Stimulated activated CD4-positive, alpha-beta T cell treated with anti-CD3 and anti-CD28 coated beads, Interleukin-15, amount 100 ng/mL, for 1 hour (primary cell): ENCODE data around the gene GJD2.

Experiments
- DNase-seq, 2 donors: peaks; one replicate each; pipeline ENCODE4 v3.0.0-alpha.2; 2020; ENCODE audit warnings: low read depth in 1 of 2, low spot score in 1 of 2

Gene GJD2

GRCh38 chr15:34773917-34774316 is 19.1 kb upstream of the GJD2 start:
- no peak for DNase-seq

GRCh38 chr15:34773013-34773412 is 18.2 kb upstream of the GJD2 start:
- no peak for DNase-seq

GRCh38 chr15:34772312-34772711 is 17.5 kb upstream of the GJD2 start:
- no peak for DNase-seq

- no peak for DNase-seq
Observed at GRCh38 chr15:34769711-34770110, 14.9 kb upstream of the GJD2 start.

GRCh38 chr15:34768530-34768929 is 13.7 kb upstream of the GJD2 start:
- DNase-seq: no peak

GRCh38 chr15:34765741-34766140 is 10.9 kb upstream of the GJD2 start:
- no peak for DNase-seq

- no peak for DNase-seq
Observed at GRCh38 chr15:34760909-34761308, 6.1 kb upstream of the GJD2 start.

GRCh38 chr15:34759992-34760391 is 5.2 kb upstream of the GJD2 start:
- DNase-seq: no peak

GRCh38 chr15:34759347-34759746 is 4.5 kb upstream of the GJD2 start:
- no peak for DNase-seq

- DNase-seq: no peak
Observed at GRCh38 chr15:34757262-34757661, 2.5 kb upstream of the GJD2 start.

GRCh38 chr15:34755419-34755773 is 598 bp upstream of the GJD2 start:
- DNase-seq: no peak

GRCh38 chr15:34754171-34754601 is 612 bp downstream of the GJD2 start:
- DNase-seq: no peak

- no peak for DNase-seq
Observed at GRCh38 chr15:34753236-34753894, 1.4 kb downstream of the GJD2 start.

GRCh38 chr15:34749691-34750090 is 5.1 kb downstream of the GJD2 start:
- no peak for DNase-seq

GRCh38 chr15:34739346-34739745 is 15.5 kb downstream of the GJD2 start:
- DNase-seq: no peak

- no peak for DNase-seq
Observed at GRCh38 chr15:34738002-34738401, 16.8 kb downstream of the GJD2 start.

GRCh38 chr15:34737477-34737876 is 17.3 kb downstream of the GJD2 start:
- no peak for DNase-seq

- no peak for DNase-seq
Observed at GRCh38 chr15:34734303-34734702, 20.5 kb downstream of the GJD2 start.

GRCh38 chr15:34733621-34734020 is 21.2 kb downstream of the GJD2 start:
- no peak for DNase-seq

GRCh38 chr15:34732430-34732829 is 22.4 kb downstream of the GJD2 start:
- DNase-seq: no peak

- DNase-seq: no peak
Observed at GRCh38 chr15:34730701-34731100, 24.1 kb downstream of the GJD2 start.

GRCh38 chr15:34729886-34730285 is 24.9 kb downstream of the GJD2 start:
- DNase-seq: no peak

GRCh38 chr15:34729056-34729455 is 25.7 kb downstream of the GJD2 start:
- DNase-seq: no peak
